Stomach (tissue), 9 donors: ENCODE data around the gene SLC22A12. TPM values are rescaled to one million over a fixed set of nuclear protein-coding genes. Genes with fewer than 3 reads are reported as not detected.

Experiments used
- DNase-seq, 2 donors: peaks; one replicate each; pipeline versions ENCODE4 v3.0.0 to v3.0.0-alpha.2; 2013 to 2019
- H3K27ac ChIP-seq, 5 donors: fragments of 200-600 bp in 4 of 5; sonication (generic) in 4 of 5; one replicate each; pipeline ENCODE4 v1.5.1; 2013 to 2019; ENCODE audit warnings: mild to moderate bottlenecking in 1 of 5, moderate library complexity in 1 of 5
- H3K27me3 ChIP-seq, 3 donors: fragments of 200-600 bp; sonication (generic); one replicate each; pipeline ENCODE4 v1.5.1; 2017 to 2019; ENCODE audit warnings: mixed run types in 1 of 3
- H3K36me3 ChIP-seq, 4 donors: fragments of 200-600 bp; sonication (generic); 1 replicate in 3 of 4; 2 replicates in 1 of 4; pipeline ENCODE4 v1.5.1; 2016 to 2019
- H3K4me1 ChIP-seq, 4 donors: fragments of 200-600 bp; sonication (generic); one replicate each; pipeline ENCODE4 v1.5.1; 2016 to 2019
- H3K4me3 ChIP-seq, 4 donors: fragments of 200-600 bp; sonication (generic) in 3 of 4; one replicate each; pipeline ENCODE4 v1.5.1; 2016 to 2019; ENCODE audit warnings: mild to moderate bottlenecking in 1 of 4
- H3K9me3 ChIP-seq, 4 donors: fragments of 200-600 bp; sonication (generic); one replicate each; pipeline ENCODE4 v1.5.1; 2016 to 2019
- EP300 ChIP-seq: sonication (generic); formaldehyde crosslinking; IDR thresholded peaks from one replicate; pipeline ENCODE4 v1.6.1; 2017; ENCODE audit warnings: antibody characterized with exemption
- POLR2A ChIP-seq, 4 donors: fragments of 450-650 bp; IDR thresholded peaks; one replicate each; pipeline ENCODE4 v1.6.1; 2016; ENCODE audit warnings: antibody characterized with exemption in 4 of 4, control low read depth in 2 of 4, mild to moderate bottlenecking in 1 of 4, moderate library complexity in 1 of 4
- POLR2AphosphoS5 ChIP-seq, 3 donors: sonication (generic); formaldehyde crosslinking; IDR thresholded peaks; one replicate each; pipeline ENCODE4 v1.6.1; 2016; ENCODE audit warnings: antibody characterized with exemption in 3 of 3
- WGBS, 5 donors: extraction: QIAGEN DNeasy Blood & Tissue Kit in 3 of 5; methylation state at CpG; one replicate each; pipeline versions ENCODE4 v1.1.5 to v1.1.7; 2013 to 2018; 5-methylcytosine and 5-hydroxymethylcytosine counted together
- intact Hi-C: fragments of 100-400 bp; cut with DNase I; formaldehyde crosslinking; loops from one replicate; pipeline ENCODE4 v1.15.1; 2023; ENCODE audit warnings: low total_unique reads
- polyA plus RNA-seq, 3 donors: library from polyadenylated mRNA; stranded (reverse); fragments of 200-250 nt; gene quantifications; one replicate each; pipeline ENCODE4 v1.2.3, GENCODE V29; 2013
- total RNA-seq, 5 donors: library from RNA; depleted of rRNA; stranded (reverse); fragments of >200 nt; gene quantifications; one replicate each; pipeline versions ENCODE4 v1.1.0 to v1.2.3, GENCODE V29; 2014 to 2016
- TF ChIP-seq, protein P1 (sequence below), 7 experiments: fragments of 450-650 bp in 4 of 7; fragments of 200-600 bp in 3 of 7; sonication (generic) in 3 of 7; IDR thresholded peaks; one replicate each; pipeline ENCODE4 v1.5.1; 2016 to 2019; ENCODE audit warnings: antibody characterized with exemption in 7 of 7, control low read depth in 2 of 7, mild to moderate bottlenecking in 1 of 7
- donor health status: healthy with polysubstance abuse.
- donor health status: Bipolar disorder and iron deficiency.
- donor health status: healthy.

Gene SLC22A12
- total and polyA plus RNA-seq, 8 donors: not detected

DNA sequence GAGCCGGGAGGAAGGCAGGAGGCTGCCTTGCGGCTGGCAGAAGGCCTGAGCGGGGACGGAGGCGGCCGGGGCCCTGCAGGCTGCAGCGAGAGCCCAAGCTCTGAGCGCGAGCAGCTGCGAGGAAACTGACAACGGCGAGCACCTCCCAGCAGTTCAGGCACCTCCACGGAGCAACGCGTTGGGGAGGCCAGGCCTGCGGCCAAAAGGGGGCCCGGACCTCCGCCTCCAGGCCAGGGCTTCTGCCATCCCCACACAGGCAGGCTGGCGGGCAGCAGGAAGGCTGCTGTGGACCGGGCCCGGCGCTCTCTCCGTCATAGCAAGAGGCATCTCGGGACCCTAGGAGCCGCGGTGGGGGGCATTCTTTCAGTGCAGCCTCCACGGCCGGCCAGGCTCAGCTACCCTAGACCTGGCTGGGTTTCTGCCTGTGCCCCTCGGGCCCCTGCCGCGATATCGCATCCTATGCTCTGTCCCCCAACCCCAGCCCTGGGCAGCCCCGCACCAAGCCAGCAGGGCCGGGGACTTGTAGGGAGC lies 22.9 kb upstream of the SLC22A12 start:
- no peak overlapping the region for H3K27ac ChIP-seq
- H3K27me3 ChIP-seq: peaks cover 0 to 8% (median 0%) of the 10 kb centered on the region in 3 donors
- no peaks in the 10 kb centered on the region for H3K9me3 ChIP-seq
- 67 to 85% (median 73%) methylated on average over 21 to 34 of the region's 34 CpGs for WGBS, 5 donors
- no peak overlapping the region for H3K4me3 ChIP-seq
- TF ChIP-seq POLR2AphosphoS5 (IDR thresholded peaks at IDR 0.05): no peak
- TF ChIP-seq, protein P1, sequence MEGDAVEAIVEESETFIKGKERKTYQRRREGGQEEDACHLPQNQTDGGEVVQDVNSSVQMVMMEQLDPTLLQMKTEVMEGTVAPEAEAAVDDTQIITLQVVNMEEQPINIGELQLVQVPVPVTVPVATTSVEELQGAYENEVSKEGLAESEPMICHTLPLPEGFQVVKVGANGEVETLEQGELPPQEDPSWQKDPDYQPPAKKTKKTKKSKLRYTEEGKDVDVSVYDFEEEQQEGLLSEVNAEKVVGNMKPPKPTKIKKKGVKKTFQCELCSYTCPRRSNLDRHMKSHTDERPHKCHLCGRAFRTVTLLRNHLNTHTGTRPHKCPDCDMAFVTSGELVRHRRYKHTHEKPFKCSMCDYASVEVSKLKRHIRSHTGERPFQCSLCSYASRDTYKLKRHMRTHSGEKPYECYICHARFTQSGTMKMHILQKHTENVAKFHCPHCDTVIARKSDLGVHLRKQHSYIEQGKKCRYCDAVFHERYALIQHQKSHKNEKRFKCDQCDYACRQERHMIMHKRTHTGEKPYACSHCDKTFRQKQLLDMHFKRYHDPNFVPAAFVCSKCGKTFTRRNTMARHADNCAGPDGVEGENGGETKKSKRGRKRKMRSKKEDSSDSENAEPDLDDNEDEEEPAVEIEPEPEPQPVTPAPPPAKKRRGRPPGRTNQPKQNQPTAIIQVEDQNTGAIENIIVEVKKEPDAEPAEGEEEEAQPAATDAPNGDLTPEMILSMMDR (IDR thresholded peaks at IDR 0.05): no peak
- no peak for TF ChIP-seq EP300
- TF ChIP-seq POLR2A (IDR thresholded peaks at IDR 0.05): no peak
- no peaks in the 10 kb centered on the region for H3K36me3 ChIP-seq
- intact Hi-C loops: no loop called here
- peaks cover 0 to 9% (median 0%) of the 10 kb centered on the region in 4 donors for H3K4me1 ChIP-seq
- no peak for DNase-seq

DNA sequence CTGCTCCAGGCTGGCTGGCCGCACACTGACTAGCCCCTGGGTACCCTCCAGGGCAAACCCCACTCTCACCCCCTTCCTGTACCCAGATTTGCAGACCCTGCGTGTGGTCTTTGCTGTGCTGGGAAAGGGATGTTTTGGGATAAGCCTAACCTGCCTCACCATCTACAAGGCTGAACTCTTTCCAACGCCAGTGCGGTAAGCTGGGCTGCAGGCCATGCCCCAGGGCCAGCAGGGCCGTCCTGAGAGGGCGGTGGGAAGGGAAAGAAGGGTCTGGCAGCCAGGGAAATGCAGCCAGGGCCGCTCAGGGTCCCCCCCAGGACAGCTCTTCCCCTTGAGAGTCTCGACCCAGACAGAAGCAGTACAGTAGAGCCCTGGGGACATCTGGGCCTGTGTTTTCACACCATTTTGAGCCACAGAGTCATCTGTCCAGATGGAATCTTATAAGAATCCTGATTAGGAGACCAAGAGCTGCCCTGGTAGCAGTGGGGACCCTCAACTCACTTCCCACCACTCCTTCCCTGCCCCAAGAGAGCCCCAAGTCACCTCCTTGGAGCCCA lies 22.4 kb upstream of the SLC22A12 start:
- TF ChIP-seq POLR2A (IDR thresholded peaks at IDR 0.05): no peak
- TF ChIP-seq, protein P1 (IDR thresholded peaks at IDR 0.05): no peak
- Histone ChIP-seq H3K36me3 (no peaks in the 10 kb centered on the region), H3K9me3 (no peaks in the 10 kb centered on the region), H3K4me3 (no peak overlapping the region), H3K4me1 (peaks cover 0 to 9% (median 0%) of the 10 kb centered on the region in 4 donors), H3K27ac (no peak overlapping the region), H3K27me3 (peaks cover 0 to 8% (median 0%) of the 10 kb centered on the region in 3 donors)
- WGBS, 5 donors: 76 to 86% (median 83%) methylated on average over 3 to 8 of the region's 8 CpGs
- DNase-seq: no peak
- intact Hi-C loops: no loop called here

DNA sequence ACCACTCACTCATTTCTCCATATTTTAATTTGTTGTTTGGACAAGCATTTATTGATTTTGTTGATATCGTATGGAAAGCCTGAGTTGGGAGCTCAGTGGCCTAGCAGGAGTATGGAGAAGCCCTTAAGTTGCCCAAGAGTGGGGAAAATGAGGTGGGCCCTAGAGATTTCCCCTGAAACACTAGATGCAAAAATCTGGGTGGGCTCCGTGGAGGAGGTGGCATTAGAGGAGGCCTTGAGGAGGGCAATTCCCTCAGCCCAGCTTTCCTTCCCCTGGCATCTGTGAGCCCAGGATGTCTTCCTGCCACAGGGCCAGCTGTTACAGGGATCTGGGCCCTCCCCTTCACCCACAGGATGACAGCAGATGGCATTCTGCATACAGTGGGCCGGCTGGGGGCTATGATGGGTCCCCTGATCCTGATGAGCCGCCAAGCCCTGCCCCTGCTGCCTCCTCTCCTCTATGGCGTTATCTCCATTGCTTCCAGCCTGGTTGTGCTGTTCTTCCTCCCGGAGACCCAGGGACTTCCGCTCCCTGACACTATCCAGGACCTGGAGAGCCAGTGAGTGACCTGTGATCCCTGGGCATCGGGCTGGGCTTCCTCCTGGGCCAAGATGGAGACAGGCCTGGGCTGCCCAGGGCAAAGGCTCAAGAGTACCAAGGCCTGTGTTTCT lies 21.6 kb upstream of the SLC22A12 start:
- no peak for TF ChIP-seq EP300
- no peak for TF ChIP-seq POLR2AphosphoS5 (IDR thresholded peaks at IDR 0.05)
- no peak for TF ChIP-seq POLR2A (IDR thresholded peaks at IDR 0.05)
- TF ChIP-seq, protein P1 (IDR thresholded peaks at IDR 0.05): no peak
- no peak for DNase-seq
- Histone ChIP-seq H3K9me3 (no peaks in the 10 kb centered on the region), H3K4me1 (peaks cover 0 to 9% (median 0%) of the 10 kb centered on the region in 4 donors), H3K27me3 (peaks cover 0 to 8% (median 0%) of the 10 kb centered on the region in 3 donors), H3K4me3 (no peak overlapping the region), H3K27ac (no peak overlapping the region), H3K36me3 (no peaks in the 10 kb centered on the region)
- WGBS, 5 donors: 82 to 93% (median 89%) methylated on average over 4 to 8 of the region's 8 CpGs
- intact Hi-C loops: no loop called here

DNA sequence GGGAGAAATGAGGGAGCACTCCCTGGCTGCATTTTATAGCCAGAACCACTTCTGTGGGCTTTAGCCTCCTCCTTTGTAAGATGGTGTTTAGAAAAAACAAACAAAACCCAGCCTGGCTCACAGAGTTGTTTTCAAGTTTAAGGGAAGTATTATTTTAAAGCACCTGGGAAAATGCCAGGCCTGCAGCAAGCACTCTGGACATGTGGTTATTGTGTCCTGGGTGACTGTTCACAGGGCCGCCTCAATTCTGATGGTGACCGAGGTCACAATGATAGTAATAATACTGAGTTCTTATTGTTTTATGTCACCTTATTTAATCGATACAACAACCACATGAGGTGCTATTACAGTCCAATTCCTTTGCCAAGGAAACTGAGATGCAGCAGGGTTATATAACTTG lies 20.7 kb upstream of the SLC22A12 start:
- TF ChIP-seq, protein P1 (IDR thresholded peaks at IDR 0.05): no peak
- TF ChIP-seq POLR2AphosphoS5 (IDR thresholded peaks at IDR 0.05) (no peak), POLR2A (IDR thresholded peaks at IDR 0.05) (no peak)
- Histone ChIP-seq H3K4me1 (peaks cover 0 to 9% (median 0%) of the 10 kb centered on the region in 4 donors), H3K27ac (no peak overlapping the region), H3K36me3 (no peaks in the 10 kb centered on the region), H3K27me3 (peaks cover 0 to 8% (median 0%) of the 10 kb centered on the region in 3 donors), H3K9me3 (no peaks in the 10 kb centered on the region), H3K4me3 (no peak overlapping the region)
- intact Hi-C loops: no loop called here
- no peak for DNase-seq
- WGBS, 5 donors: 83 to 97% (median 88%) methylated on average over 3 of the region's 3 CpGs
